CD4-positive, alpha-beta T cell (primary cell): ENCODE data around the gene PDZD8. TPM values are rescaled to one million over a fixed set of nuclear protein-coding genes. Genes with fewer than 3 reads are reported as not detected.

Source experiments
- ATAC-seq: fragments of 200-7000 bp; cut with Tn5 transposase; one replicate; pipeline ENCODE4 v1.10.0; 2022; ENCODE audit warnings: mild to moderate bottlenecking; ENCODE audit not compliant: poor library complexity
- CTCF ChIA-PET: fragments of 350-600 bp; sonication (Branson Sonifier 250); formaldehyde crosslinking; loops from one replicate; lab custom pipeline; 2021; ENCODE audit warnings: antibody characterized with exemption, inconsistent platforms; lab: Charles Lee
- POLR2A ChIA-PET: fragments of 350-600 bp; sonication (Branson Sonifier 250); formaldehyde crosslinking; loops from one replicate; lab custom pipeline; 2021; ENCODE audit warnings: antibody characterized with exemption, inconsistent platforms; lab: Charles Lee
- DNase-seq, 14 experiments: peaks; one replicate each; pipeline ENCODE4 v3.0.0-alpha.2; 2013 to 2020; ENCODE audit warnings: mixed read lengths in 2 of 14
- H3K27ac ChIP-seq, 2 donors: one replicate each; pipeline versions ENCODE4 v1.5.1 to v1.7.0; 2013; ENCODE audit warnings: low read length in 2 of 2, low read depth in 1 of 2, mild to moderate bottlenecking in 1 of 2
- H3K27me3 ChIP-seq, 2 experiments: 1 replicate in 1 of 2; 2 replicates in 1 of 2; pipeline versions ENCODE4 v1.6.1 to v1.7.0; 2013; ENCODE audit warnings: low read length in 2 of 2, control low read depth in 1 of 2, mild to moderate bottlenecking in 1 of 2, moderate library complexity in 1 of 2; ENCODE audit not compliant: insufficient read depth in 2 of 2, control insufficient read depth in 1 of 2
- H3K36me3 ChIP-seq: one replicate; pipeline ENCODE4 v1.6.1; 2013; ENCODE audit warnings: low read length, control low read depth; ENCODE audit not compliant: insufficient read depth
- H3K4me1 ChIP-seq: one replicate; pipeline ENCODE4 v1.6.1; 2013; ENCODE audit warnings: low read length, control low read depth; ENCODE audit not compliant: insufficient read depth
- H3K4me3 ChIP-seq: one replicate; pipeline ENCODE4 v1.5.1; 2013; ENCODE audit warnings: mild to moderate bottlenecking, low read length, moderate library complexity
- H3K9me3 ChIP-seq, 2 experiments: 1 replicate in 1 of 2; 2 replicates in 1 of 2; pipeline versions ENCODE4 v1.6.1 to v1.7.0; 2013; ENCODE audit warnings: low read length in 2 of 2, mild to moderate bottlenecking in 2 of 2, control low read depth in 1 of 2, moderate library complexity in 1 of 2; ENCODE audit not compliant: control insufficient read depth in 1 of 2, insufficient read depth in 1 of 2
- H3K27ac Mint-ChIP-seq: one replicate; pipeline ENCODE4 v1.8.0; 2020; ENCODE audit warnings: mixed read lengths
- H3K27me3 Mint-ChIP-seq: one replicate; pipeline ENCODE4 v1.8.0; 2021; ENCODE audit warnings: mixed read lengths
- H3K36me3 Mint-ChIP-seq: one replicate; pipeline ENCODE4 v1.8.0; 2021; ENCODE audit warnings: low read depth, mixed read lengths
- H3K4me1 Mint-ChIP-seq: one replicate; pipeline ENCODE4 v1.8.0; 2021; ENCODE audit warnings: low read depth, mixed read lengths
- H3K4me3 Mint-ChIP-seq: one replicate; pipeline ENCODE4 v1.8.0; 2020; ENCODE audit warnings: mild to moderate bottlenecking, mixed read lengths
- H3K9me3 Mint-ChIP-seq: one replicate; pipeline ENCODE4 v1.8.0; 2020; ENCODE audit warnings: mixed read lengths
- intact Hi-C, 2 experiments: fragments of 100-400 bp; cut with DNase I in 1 of 2; cut with micrococcal nuclease in 1 of 2; formaldehyde crosslinking; loops; one replicate each; pipeline versions ENCODE4 v1.15.1 to v1.9.0; 2023 to 2025; cut with DNase I, micrococcal nuclease
- total RNA-seq, 174 experiments: library from RNA in 2 of 174; stranded (reverse) in 2 of 174; gene quantifications; one replicate each; pipeline ENCODE4 v1.2.3 and lab custom pipeline; 2021 to 2026
- TF ChIP-seq, protein P1 (sequence below): fragments of 200-600 bp; IDR thresholded peaks from one replicate; pipeline ENCODE4 v1.8.0; 2022; ENCODE audit warnings: antibody characterized with exemption, mild to moderate bottlenecking

Gene PDZD8
- total RNA-seq, 2 experiments from 2014 or later = 25.2 to 31.1 TPM

DNA sequence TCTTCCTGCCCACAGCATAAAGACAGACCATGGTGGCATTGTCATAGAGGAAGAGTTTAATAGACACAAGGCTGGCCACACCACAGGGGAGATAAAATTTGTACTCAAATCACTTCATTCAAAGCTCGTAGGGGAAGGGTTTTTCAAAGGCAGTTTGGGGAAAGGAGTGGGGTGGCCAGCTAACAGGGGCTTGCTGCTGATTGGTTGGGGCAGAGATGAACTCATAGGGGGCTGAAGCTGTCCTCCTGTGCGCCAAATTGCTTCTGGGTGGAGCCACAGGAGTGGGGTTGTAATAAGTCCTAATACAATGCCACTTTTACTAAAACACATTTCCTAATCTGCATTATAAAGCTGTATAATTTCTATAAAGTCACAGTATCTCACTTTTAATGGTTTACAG, 22.5 kb downstream of the PDZD8 start:
- CTCF ChIA-PET = no interaction called here
- H3K27ac Mint-ChIP-seq = no peak overlapping the region
- H3K27ac ChIP-seq = no peak overlapping the region

DNA sequence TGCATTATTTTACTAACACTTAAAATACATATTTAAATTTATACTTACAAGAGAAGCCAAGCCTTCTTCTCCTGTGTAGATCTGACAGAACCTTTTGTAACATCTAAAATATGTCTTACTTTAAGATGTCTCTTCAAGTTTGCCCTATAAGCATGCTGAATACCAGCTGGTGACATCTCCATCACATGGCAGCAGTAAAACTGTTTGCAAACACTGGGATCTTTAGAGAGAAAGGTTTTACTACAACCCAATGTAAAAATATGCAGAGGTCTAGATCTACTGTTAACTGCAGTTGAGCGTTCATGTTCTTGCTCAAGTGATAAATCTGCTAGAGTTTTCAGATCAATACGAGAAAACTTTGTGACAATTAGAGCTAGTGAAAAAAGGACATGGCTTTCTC, 23.2 kb downstream of the PDZD8 start:
- TF ChIP-seq, protein P1, sequence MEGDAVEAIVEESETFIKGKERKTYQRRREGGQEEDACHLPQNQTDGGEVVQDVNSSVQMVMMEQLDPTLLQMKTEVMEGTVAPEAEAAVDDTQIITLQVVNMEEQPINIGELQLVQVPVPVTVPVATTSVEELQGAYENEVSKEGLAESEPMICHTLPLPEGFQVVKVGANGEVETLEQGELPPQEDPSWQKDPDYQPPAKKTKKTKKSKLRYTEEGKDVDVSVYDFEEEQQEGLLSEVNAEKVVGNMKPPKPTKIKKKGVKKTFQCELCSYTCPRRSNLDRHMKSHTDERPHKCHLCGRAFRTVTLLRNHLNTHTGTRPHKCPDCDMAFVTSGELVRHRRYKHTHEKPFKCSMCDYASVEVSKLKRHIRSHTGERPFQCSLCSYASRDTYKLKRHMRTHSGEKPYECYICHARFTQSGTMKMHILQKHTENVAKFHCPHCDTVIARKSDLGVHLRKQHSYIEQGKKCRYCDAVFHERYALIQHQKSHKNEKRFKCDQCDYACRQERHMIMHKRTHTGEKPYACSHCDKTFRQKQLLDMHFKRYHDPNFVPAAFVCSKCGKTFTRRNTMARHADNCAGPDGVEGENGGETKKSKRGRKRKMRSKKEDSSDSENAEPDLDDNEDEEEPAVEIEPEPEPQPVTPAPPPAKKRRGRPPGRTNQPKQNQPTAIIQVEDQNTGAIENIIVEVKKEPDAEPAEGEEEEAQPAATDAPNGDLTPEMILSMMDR = no peak
- Histone ChIP-seq H3K27ac (no peak overlapping the region), H3K36me3 (no peaks in the 10 kb centered on the region), H3K4me1 (peaks cover 4% of the 10 kb centered on the region), H3K4me3 (no peak overlapping the region), H3K9me3 (no peaks in the 10 kb centered on the region), H3K27me3 (no peaks in the 10 kb centered on the region)
- intact Hi-C loops = no loop called here
- Mint-ChIP-seq H3K36me3 (no peaks in the 10 kb centered on the region), H3K4me1 (peaks cover 70% of the 10 kb centered on the region), H3K27me3 (no peaks in the 10 kb centered on the region), H3K4me3 (no peak overlapping the region), H3K9me3 (no peaks in the 10 kb centered on the region), H3K27ac (no peak overlapping the region)
- DNase-seq (no peak), ATAC-seq (no peak)
- POLR2A ChIA-PET = interaction anchor here (1.6 kb wide), 1 partner anchor 10 kb away, joined by 4 read pairs; no protein-coding TSS in a partner anchor
- CTCF ChIA-PET = no interaction called here

More for the DNA sequence above, 22.5 kb downstream of the PDZD8 start:
- Mint-ChIP-seq H3K4me3 (no peak overlapping the region), H3K9me3 (no peaks in the 10 kb centered on the region), H3K27me3 (no peaks in the 10 kb centered on the region), H3K4me1 (peaks cover 63% of the 10 kb centered on the region), H3K36me3 (no peaks in the 10 kb centered on the region)
- H3K4me3 ChIP-seq = no peak overlapping the region
- no peak for DNase-seq
- no peaks in the 10 kb centered on the region for H3K27me3 ChIP-seq
- peaks cover 4% of the 10 kb centered on the region for H3K4me1 ChIP-seq
- POLR2A ChIA-PET = no interaction called here
- H3K9me3 ChIP-seq = no peaks in the 10 kb centered on the region
- ATAC-seq = no peak
- intact Hi-C loops = no loop called here
- no peaks in the 10 kb centered on the region for H3K36me3 ChIP-seq
- TF ChIP-seq, protein P1 = no peak

DNA sequence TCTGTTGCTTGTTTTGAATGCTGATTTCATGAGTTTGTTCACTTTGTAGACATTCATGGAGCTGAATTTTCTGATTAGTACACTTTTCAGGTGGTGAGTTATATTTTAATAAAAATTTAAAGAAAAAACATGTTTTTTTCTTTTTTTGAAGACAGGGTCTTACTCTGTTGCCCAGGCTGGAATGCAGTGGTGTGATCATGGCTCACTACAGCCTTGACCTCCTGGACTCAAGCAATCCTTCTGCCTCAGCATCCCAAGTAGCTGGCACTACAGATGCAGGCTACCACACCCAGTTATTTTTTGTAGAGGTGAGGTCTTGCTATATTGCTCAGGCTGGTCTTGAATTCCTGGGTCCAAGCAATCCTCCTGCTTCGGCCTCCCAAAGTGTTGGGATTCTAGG, 23.7 kb downstream of the PDZD8 start:
- Mint-ChIP-seq H3K4me3 (no peak overlapping the region), H3K36me3 (no peaks in the 10 kb centered on the region), H3K9me3 (no peaks in the 10 kb centered on the region), H3K27me3 (no peaks in the 10 kb centered on the region), H3K27ac (no peak overlapping the region), H3K4me1 (peaks cover 74% of the 10 kb centered on the region)
- Histone ChIP-seq H3K4me1 (peaks cover 4% of the 10 kb centered on the region), H3K36me3 (no peaks in the 10 kb centered on the region), H3K27ac (no peak overlapping the region), H3K27me3 (no peaks in the 10 kb centered on the region), H3K4me3 (no peak overlapping the region), H3K9me3 (no peaks in the 10 kb centered on the region)
- intact Hi-C loops = no loop called here
- DNase-seq = no peak
- POLR2A ChIA-PET = interaction anchor here (1.6 kb wide), 1 partner anchor 10 kb away, joined by 4 read pairs; no protein-coding TSS in a partner anchor
- TF ChIP-seq, protein P1 = no peak
- CTCF ChIA-PET = no interaction called here
- ATAC-seq = no peak
